Keratinocyte (primary cell): ENCODE data around the gene MAP3K3.

Experiments used
- EZH2 ChIP-seq: IDR thresholded peaks from one replicate; pipeline ENCODE4 v1.6.1; 2012; ENCODE audit warnings: inconsistent platforms, mild to moderate bottlenecking, low read length, moderate library complexity
- TF ChIP-seq, protein P1 (sequence below), 3 experiments: IDR thresholded peaks in 1 of 3; conservative IDR thresholded peaks in 1 of 3; optimal IDR thresholded peaks in 1 of 3; 2 replicates in 2 of 3; 3 replicates in 1 of 3; pipeline versions ENCODE3 to v1.5.1; 2011; ENCODE audit warnings: low read length in 3 of 3, mild to moderate bottlenecking in 3 of 3, moderate library complexity in 2 of 3, control low read depth in 1 of 3, inconsistent platforms in 1 of 3; ENCODE audit not compliant: insufficient read depth in 2 of 3; ENCODE audit errors: extremely low read depth in 1 of 3

DNA sequence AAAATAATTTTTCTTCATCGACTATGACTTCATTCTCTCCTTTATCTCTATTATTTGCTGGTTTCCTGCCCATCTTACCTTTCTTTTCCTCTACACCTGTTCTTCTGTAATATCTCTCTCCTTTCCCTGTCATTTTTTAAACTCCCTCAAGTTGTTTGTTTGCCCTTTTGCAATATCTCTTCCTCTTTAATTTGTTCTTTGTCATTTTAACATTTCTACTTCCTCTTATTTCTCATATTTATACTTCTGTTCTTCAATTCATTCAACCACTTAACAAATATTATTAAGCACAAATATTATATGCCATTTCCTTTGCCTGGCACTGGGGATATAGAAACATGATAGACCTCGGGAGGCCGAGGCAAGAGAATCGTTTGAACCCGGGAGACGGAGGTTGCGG lies 22.6 kb downstream of the MAP3K3 start:
- TF ChIP-seq, protein P1, sequence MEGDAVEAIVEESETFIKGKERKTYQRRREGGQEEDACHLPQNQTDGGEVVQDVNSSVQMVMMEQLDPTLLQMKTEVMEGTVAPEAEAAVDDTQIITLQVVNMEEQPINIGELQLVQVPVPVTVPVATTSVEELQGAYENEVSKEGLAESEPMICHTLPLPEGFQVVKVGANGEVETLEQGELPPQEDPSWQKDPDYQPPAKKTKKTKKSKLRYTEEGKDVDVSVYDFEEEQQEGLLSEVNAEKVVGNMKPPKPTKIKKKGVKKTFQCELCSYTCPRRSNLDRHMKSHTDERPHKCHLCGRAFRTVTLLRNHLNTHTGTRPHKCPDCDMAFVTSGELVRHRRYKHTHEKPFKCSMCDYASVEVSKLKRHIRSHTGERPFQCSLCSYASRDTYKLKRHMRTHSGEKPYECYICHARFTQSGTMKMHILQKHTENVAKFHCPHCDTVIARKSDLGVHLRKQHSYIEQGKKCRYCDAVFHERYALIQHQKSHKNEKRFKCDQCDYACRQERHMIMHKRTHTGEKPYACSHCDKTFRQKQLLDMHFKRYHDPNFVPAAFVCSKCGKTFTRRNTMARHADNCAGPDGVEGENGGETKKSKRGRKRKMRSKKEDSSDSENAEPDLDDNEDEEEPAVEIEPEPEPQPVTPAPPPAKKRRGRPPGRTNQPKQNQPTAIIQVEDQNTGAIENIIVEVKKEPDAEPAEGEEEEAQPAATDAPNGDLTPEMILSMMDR (optimal IDR thresholded peaks at IDR 0.05 in 1 of 3, IDR thresholded peaks at IDR 0.05 in 1 of 3, conservative IDR thresholded peaks at IDR 0.05 in 1 of 3; ENCODE audit: extremely low read depth in 1 of 3, insufficient read depth in 2 of 3, low read length in 3 of 3) = no peak
- TF ChIP-seq EZH2 = no peak
